ENCODE results near the gene TRPC4AP.

DNA sequence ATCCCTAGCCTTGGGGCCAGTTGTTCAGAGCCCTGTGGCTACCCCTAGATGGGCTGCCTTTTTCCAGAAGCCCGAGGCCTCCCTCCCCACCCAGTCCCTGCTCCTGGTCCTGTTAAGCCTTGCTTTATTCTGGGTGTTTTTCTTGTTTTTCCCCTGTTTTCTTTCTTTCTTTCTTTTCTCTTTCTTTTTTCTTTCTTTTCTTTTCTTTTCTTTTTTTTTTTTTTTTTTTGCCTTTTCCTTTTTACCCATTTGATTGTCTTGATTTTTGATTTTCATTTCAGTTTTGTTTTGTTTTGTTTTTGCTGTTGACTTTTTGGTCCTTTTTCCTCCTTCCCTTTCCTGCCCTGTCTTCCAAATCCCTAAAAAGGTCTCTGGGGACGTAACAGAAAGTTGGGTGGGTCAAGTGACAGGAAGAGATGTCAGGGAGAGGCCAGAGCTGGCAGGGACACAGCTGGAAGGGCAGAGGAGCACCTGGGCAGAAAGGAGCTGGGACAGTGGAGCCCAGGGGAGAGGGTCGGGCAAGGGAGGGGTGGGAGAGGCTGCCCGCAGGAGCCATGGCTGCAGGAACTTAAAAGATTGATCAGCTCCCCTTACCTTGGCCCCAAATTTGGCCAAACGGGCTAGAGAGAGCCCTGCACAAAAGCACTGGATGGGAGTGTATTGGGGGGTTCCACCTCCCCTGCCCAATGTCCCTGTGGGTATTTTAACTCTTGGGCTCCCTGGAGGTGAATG is 109.4 kb downstream of the TRPC4AP start:
- TF ChIP-seq, protein P1, sequence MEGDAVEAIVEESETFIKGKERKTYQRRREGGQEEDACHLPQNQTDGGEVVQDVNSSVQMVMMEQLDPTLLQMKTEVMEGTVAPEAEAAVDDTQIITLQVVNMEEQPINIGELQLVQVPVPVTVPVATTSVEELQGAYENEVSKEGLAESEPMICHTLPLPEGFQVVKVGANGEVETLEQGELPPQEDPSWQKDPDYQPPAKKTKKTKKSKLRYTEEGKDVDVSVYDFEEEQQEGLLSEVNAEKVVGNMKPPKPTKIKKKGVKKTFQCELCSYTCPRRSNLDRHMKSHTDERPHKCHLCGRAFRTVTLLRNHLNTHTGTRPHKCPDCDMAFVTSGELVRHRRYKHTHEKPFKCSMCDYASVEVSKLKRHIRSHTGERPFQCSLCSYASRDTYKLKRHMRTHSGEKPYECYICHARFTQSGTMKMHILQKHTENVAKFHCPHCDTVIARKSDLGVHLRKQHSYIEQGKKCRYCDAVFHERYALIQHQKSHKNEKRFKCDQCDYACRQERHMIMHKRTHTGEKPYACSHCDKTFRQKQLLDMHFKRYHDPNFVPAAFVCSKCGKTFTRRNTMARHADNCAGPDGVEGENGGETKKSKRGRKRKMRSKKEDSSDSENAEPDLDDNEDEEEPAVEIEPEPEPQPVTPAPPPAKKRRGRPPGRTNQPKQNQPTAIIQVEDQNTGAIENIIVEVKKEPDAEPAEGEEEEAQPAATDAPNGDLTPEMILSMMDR (IDR thresholded peaks at IDR 0.05): no peak
- TF ChIP-seq POLR2AphosphoS5 (IDR thresholded peaks at IDR 0.05) (no peak), EP300 (IDR thresholded peaks at IDR 0.05) (no peak), POLR2A (IDR thresholded peaks at IDR 0.05) (no peak)

Data from upper lobe of left lung (tissue), 4 donors.